Left lung (tissue), 10 donors: ENCODE measurements around the gene NMBR. TPM values are rescaled to one million over a fixed set of nuclear protein-coding genes. Genes with fewer than 3 reads are reported as not detected.

ENCODE experiments used
- ATAC-seq: fragments of 200-7000 bp; cut with Tn5 transposase; one replicate; pipeline ENCODE4 v1.9.1; 2020; ENCODE audit warnings: moderate library complexity
- DNase-seq, 4 donors: peaks; one replicate each; pipeline ENCODE4 v3.0.0-alpha.2; 2013 to 2020
- H3K27ac ChIP-seq, 2 donors: fragments of 200-600 bp; sonication (generic) in 1 of 2; one replicate each; pipeline versions ENCODE4 v1.5.0 to v1.8.0; 2020 to 2021
- H3K27me3 ChIP-seq, 2 donors: fragments of 200-600 bp; sonication (generic) in 1 of 2; one replicate each; pipeline versions ENCODE4 v1.5.0 to v1.8.0; 2020 to 2021
- H3K36me3 ChIP-seq, 2 donors: fragments of 200-600 bp; sonication (generic) in 1 of 2; one replicate each; pipeline versions ENCODE4 v1.5.0 to v1.8.0; 2020 to 2021
- H3K4me1 ChIP-seq, 2 donors: fragments of 200-600 bp; one replicate each; pipeline ENCODE4 v1.8.0; 2021
- H3K4me3 ChIP-seq, 2 donors: fragments of 200-600 bp; sonication (generic) in 1 of 2; one replicate each; pipeline versions ENCODE4 v1.5.0 to v1.8.0; 2020 to 2021; ENCODE audit warnings: mild to moderate bottlenecking in 1 of 2
- H3K9me3 ChIP-seq, 2 donors: fragments of 200-600 bp; sonication (generic) in 1 of 2; one replicate each; pipeline versions ENCODE4 v1.5.0 to v1.8.0; 2020 to 2021
- CTCF ChIP-seq, 2 donors: fragments of 200-600 bp; sonication (generic) in 1 of 2; IDR thresholded peaks; one replicate each; pipeline versions ENCODE4 v1.5.0 to v1.8.0; 2021; ENCODE audit warnings: antibody characterized with exemption in 2 of 2
- intact Hi-C, 2 donors: fragments of 100-400 bp; cut with DNase I; formaldehyde crosslinking; loops; one replicate each; pipeline versions ENCODE4 v1.11.2 to v1.14.2; 2022
- polyA plus RNA-seq, 6 donors: library from polyadenylated mRNA; unstranded; fragments of 120-200 nt; gene quantifications; one replicate each; pipeline ENCODE4 v1.2.1, GENCODE V29; 2013; ENCODE audit not compliant: insufficient read length in 6 of 6
- total RNA-seq, 2 donors: library from RNA; stranded (reverse); fragmentation: NEBNext Ultra II Directional; extraction: Animal tissue kit (Norgen Biotek cat#: 25700); gene quantifications; one replicate each; pipeline ENCODE4 v1.2.1, GENCODE V29; 2021
- donor health status: DM: no; HTN: yes; CAD: no.
- donor health status: DM: no; HTN: no; CAD: no.

Gene NMBR
- total and polyA plus RNA-seq, 8 donors, result 0.20 to 0.58 (median 0.26) TPM; not detected in 2

- Histone ChIP-seq H3K4me1 (no peaks in the 10 kb centered on the region), H3K27me3 (peaks cover 19 to 28% of the 10 kb centered on the region in 2 donors), H3K9me3 (no peaks in the 10 kb centered on the region), H3K4me3 (no peak overlapping the region), H3K27ac (no peak overlapping the region), H3K36me3 (no peaks in the 10 kb centered on the region)
- no peak for TF ChIP-seq CTCF (IDR thresholded peaks at IDR 0.05)
- intact Hi-C loops, result no loop called here
- DNase-seq (peak in 3 of 4 donors; percentile 35 to 66 (median 44)), ATAC-seq (peak; percentile 84)
Observed at GRCh38 chr6:142088858-142089216, 58.1 kb downstream of the NMBR start.

- H3K4me3 ChIP-seq, result no peak overlapping the region
- no peak for TF ChIP-seq CTCF (IDR thresholded peaks at IDR 0.05)
- ATAC-seq, result no peak
- no peaks in the 10 kb centered on the region for H3K9me3 ChIP-seq
- DNase-seq, result peak in 1 of 4 donors; percentile 54
- intact Hi-C loops, result no loop called here
- H3K27ac ChIP-seq, result no peak overlapping the region
- peaks cover 19 to 28% of the 10 kb centered on the region in 2 donors for H3K27me3 ChIP-seq
- H3K4me1 ChIP-seq, result no peaks in the 10 kb centered on the region
- H3K36me3 ChIP-seq, result no peaks in the 10 kb centered on the region
Observed at GRCh38 chr6:142087950-142088857, 58.7 kb downstream of the NMBR start.

GRCh38 chr6:142079130-142079529 is 67.8 kb downstream of the NMBR start:
- no peak overlapping the region for H3K27ac ChIP-seq
- no peaks in the 10 kb centered on the region for H3K4me1 ChIP-seq
- H3K9me3 ChIP-seq, result no peaks in the 10 kb centered on the region
- H3K36me3 ChIP-seq, result no peaks in the 10 kb centered on the region
- DNase-seq, result no peak
- no peak for ATAC-seq
- no peaks in the 10 kb centered on the region for H3K27me3 ChIP-seq
- no peak for TF ChIP-seq CTCF (IDR thresholded peaks at IDR 0.05)
- intact Hi-C loops, result no loop called here
- no peak overlapping the region for H3K4me3 ChIP-seq

- no peak for DNase-seq
- Histone ChIP-seq H3K4me3 (no peak overlapping the region), H3K9me3 (peaks cover 0 to 5% of the 10 kb centered on the region in 2 donors), H3K36me3 (no peaks in the 10 kb centered on the region), H3K27ac (no peak overlapping the region), H3K4me1 (no peaks in the 10 kb centered on the region), H3K27me3 (no peaks in the 10 kb centered on the region)
- no peak for TF ChIP-seq CTCF (IDR thresholded peaks at IDR 0.05)
- no peak for ATAC-seq
- intact Hi-C loops, result no loop called here
Observed at GRCh38 chr6:142075516-142076101, 71.3 kb downstream of the NMBR start.

- intact Hi-C loops, result no loop called here
- Histone ChIP-seq H3K27ac (no peak overlapping the region), H3K4me1 (no peaks in the 10 kb centered on the region), H3K4me3 (no peak overlapping the region), H3K36me3 (no peaks in the 10 kb centered on the region), H3K27me3 (no peaks in the 10 kb centered on the region), H3K9me3 (peaks cover 0 to 5% of the 10 kb centered on the region in 2 donors)
- ATAC-seq, result no peak
- no peak for TF ChIP-seq CTCF (IDR thresholded peaks at IDR 0.05)
- DNase-seq, result no peak
Observed at GRCh38 chr6:142074516-142074915, 72.4 kb downstream of the NMBR start.
